Peyer's patch (tissue), 4 donors: ENCODE data around the gene NHERF1.

Experiments used
- CTCF ChIP-seq, 6 experiments: fragments of 450-650 bp in 4 of 6; fragments of 200-600 bp in 2 of 6; sonication (generic) in 1 of 6; IDR thresholded peaks; one replicate each; pipeline ENCODE4 v1.5.1; 2017 to 2019; ENCODE audit warnings: antibody characterized with exemption in 6 of 6, mild to moderate bottlenecking in 3 of 6, moderate library complexity in 1 of 6
- POLR2A ChIP-seq, 2 donors: fragments of 450-650 bp; IDR thresholded peaks; one replicate each; pipeline ENCODE4 v1.5.1; 2017; ENCODE audit warnings: antibody characterized with exemption in 2 of 2, mild to moderate bottlenecking in 2 of 2, moderate library complexity in 2 of 2

DNA sequence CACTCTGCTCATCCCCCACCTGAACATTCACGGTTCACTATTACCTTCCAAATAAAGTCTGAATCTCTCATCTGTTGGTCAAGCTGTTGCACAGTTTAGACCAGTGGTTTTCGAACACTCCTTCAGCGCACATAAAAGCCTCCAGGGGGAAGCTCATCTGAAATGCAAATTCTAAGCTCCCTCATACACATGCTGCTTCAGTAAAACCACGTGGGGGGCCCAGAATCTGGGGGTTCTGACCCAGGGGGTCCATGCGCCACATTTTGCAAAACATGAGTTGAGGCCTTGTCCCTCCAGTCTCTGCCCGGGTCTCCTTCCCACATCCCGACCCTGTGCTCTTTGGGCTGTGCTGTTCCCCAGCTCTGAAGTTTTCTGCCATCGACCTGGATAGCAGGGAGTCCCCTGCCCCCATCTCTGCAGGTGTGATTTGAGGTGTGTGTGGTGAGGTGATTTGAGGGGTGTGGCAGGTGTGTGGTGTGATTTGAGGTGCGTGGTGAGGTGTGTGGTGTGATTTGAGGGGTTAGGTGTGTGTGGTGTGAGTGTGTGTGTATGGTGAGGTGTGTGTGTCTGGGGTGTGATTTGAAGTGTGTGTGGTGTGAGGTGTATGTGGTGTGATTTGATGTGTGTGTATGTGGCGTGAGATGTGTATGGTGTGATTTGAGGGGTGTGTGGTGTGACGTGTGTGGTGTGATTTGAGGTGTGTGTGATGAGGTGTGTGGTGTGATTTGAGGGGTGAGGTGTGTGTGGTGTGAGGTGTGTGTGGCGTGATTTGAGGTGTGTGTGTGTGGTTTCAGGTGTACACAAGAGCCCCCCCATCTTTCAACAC lies 16.2 kb upstream of the NHERF1 start:
- TF ChIP-seq POLR2A (IDR thresholded peaks at IDR 0.05) (no peak), CTCF (IDR thresholded peaks at IDR 0.05) (no peak)
